ENCODE data around the gene C14orf180.

C14orf180 gene

GRCh38 chr14:104591031-104591430, 11.5 kb downstream of the C14orf180 start:
- H3K4me2 ChIP-seq (ENCODE audit: low read length) = no peak overlapping the region
- TF ChIP-seq CTCF (IDR thresholded peaks at IDR 0.05; ENCODE audit: low read depth, low read length) (no peak), EZH2phosphoT487 (IDR thresholded peaks at IDR 0.05; ENCODE audit: low read depth) (no peak)
- H3K79me2 ChIP-seq (ENCODE audit: low read length) = no peaks in the 10 kb centered on the region
- no peaks in the 10 kb centered on the region for H4K20me1 ChIP-seq (ENCODE audit: insufficient read depth, low read length)
- no peak overlapping the region for H2AFZ ChIP-seq (ENCODE audit: low read depth, low read length)
- no peak overlapping the region for H3K27ac ChIP-seq (ENCODE audit: low read length)
- no peak overlapping the region for H3K9ac ChIP-seq (ENCODE audit: low read length)
- H3K9me3 ChIP-seq (ENCODE audit: insufficient read depth, low read length) = no peaks in the 10 kb centered on the region
- no peak overlapping the region for H3K4me3 ChIP-seq (ENCODE audit: low read length)
- H3K27me3 ChIP-seq (ENCODE audit: low read depth, low read length) = peaks cover 7% of the 10 kb centered on the region; the same call in 1 of the 2 replicates
- no peaks in the 10 kb centered on the region for H3K36me3 ChIP-seq (replicated peaks; ENCODE audit: low read depth, low read length)
- no peaks in the 10 kb centered on the region for H3K4me1 ChIP-seq (ENCODE audit: low read length)

- Histone ChIP-seq H3K4me1 (ENCODE audit: low read length) (no peaks in the 10 kb centered on the region), H3K9ac (ENCODE audit: low read length) (no peak overlapping the region), H3K36me3 (replicated peaks; ENCODE audit: low read depth, low read length) (no peaks in the 10 kb centered on the region), H3K4me3 (ENCODE audit: low read length) (no peak overlapping the region), H3K4me2 (ENCODE audit: low read length) (no peak overlapping the region), H3K79me2 (ENCODE audit: low read length) (no peaks in the 10 kb centered on the region), H4K20me1 (ENCODE audit: insufficient read depth, low read length) (no peaks in the 10 kb centered on the region), H3K9me3 (ENCODE audit: insufficient read depth, low read length) (no peaks in the 10 kb centered on the region), H3K27ac (ENCODE audit: low read length) (no peak overlapping the region), H2AFZ (ENCODE audit: low read depth, low read length) (no peak overlapping the region), H3K27me3 (ENCODE audit: low read depth, low read length) (peaks cover 7% of the 10 kb centered on the region; the same call in 1 of the 2 replicates)
- TF ChIP-seq EZH2phosphoT487 (IDR thresholded peaks at IDR 0.05; ENCODE audit: low read depth) = no peak
- TF ChIP-seq CTCF (IDR thresholded peaks at IDR 0.05; ENCODE audit: low read depth, low read length) = no peak
These were observed 12.1 kb downstream of the C14orf180 start for GRCh38 chr14:104591506-104592291.

GRCh38 chr14:104592292-104592672, 12.7 kb downstream of the C14orf180 start:
- Histone ChIP-seq H3K9ac (ENCODE audit: low read length) (no peak overlapping the region), H4K20me1 (ENCODE audit: insufficient read depth, low read length) (no peaks in the 10 kb centered on the region), H3K79me2 (ENCODE audit: low read length) (no peaks in the 10 kb centered on the region), H3K4me2 (ENCODE audit: low read length) (no peak overlapping the region), H3K4me3 (ENCODE audit: low read length) (no peak overlapping the region), H2AFZ (ENCODE audit: low read depth, low read length) (no peak overlapping the region), H3K27ac (ENCODE audit: low read length) (no peak overlapping the region), H3K36me3 (replicated peaks; ENCODE audit: low read depth, low read length) (no peaks in the 10 kb centered on the region), H3K27me3 (ENCODE audit: low read depth, low read length) (peaks cover 7% of the 10 kb centered on the region; the same call in 1 of the 2 replicates), H3K4me1 (ENCODE audit: low read length) (no peaks in the 10 kb centered on the region), H3K9me3 (ENCODE audit: insufficient read depth, low read length) (no peaks in the 10 kb centered on the region)
- TF ChIP-seq CTCF (IDR thresholded peaks at IDR 0.05; ENCODE audit: low read depth, low read length) (no peak), EZH2phosphoT487 (IDR thresholded peaks at IDR 0.05; ENCODE audit: low read depth) (no peak)

- Histone ChIP-seq H3K36me3 (replicated peaks; ENCODE audit: low read depth, low read length) (no peaks in the 10 kb centered on the region), H3K4me3 (ENCODE audit: low read length) (no peak overlapping the region), H3K9me3 (ENCODE audit: insufficient read depth, low read length) (no peaks in the 10 kb centered on the region), H3K27ac (ENCODE audit: low read length) (no peak overlapping the region), H3K4me2 (ENCODE audit: low read length) (no peak overlapping the region), H3K79me2 (ENCODE audit: low read length) (no peaks in the 10 kb centered on the region), H3K27me3 (ENCODE audit: low read depth, low read length) (peaks cover 7% of the 10 kb centered on the region; the same call in 1 of the 2 replicates), H3K9ac (ENCODE audit: low read length) (no peak overlapping the region), H4K20me1 (ENCODE audit: insufficient read depth, low read length) (no peaks in the 10 kb centered on the region), H3K4me1 (ENCODE audit: low read length) (no peaks in the 10 kb centered on the region), H2AFZ (ENCODE audit: low read depth, low read length) (no peak overlapping the region)
- TF ChIP-seq EZH2phosphoT487 (IDR thresholded peaks at IDR 0.05; ENCODE audit: low read depth) (no peak), CTCF (IDR thresholded peaks at IDR 0.05; ENCODE audit: low read depth, low read length) (no peak)
These were observed 13.2 kb downstream of the C14orf180 start for GRCh38 chr14:104592785-104593184.

Data from OCI-LY3 (cell line).